Thoracic aorta (tissue), 2 donors: ENCODE data around the gene BRSK2. TPM values are rescaled to one million over a fixed set of nuclear protein-coding genes. Genes with fewer than 3 reads are reported as not detected.
A peak's percentile ranks its signal among the peaks of the same experiment; 100 is the strongest.

Source experiments
- ATAC-seq: fragments of 150-250 bp; one replicate; pipeline ENCODE4 v1.8.0; 2017; ENCODE audit warnings: low read depth; ENCODE audit not compliant: insufficient number of reproducible peaks, low FRiP score
- DNase-seq: peaks from one replicate; pipeline ENCODE4 v3.0.0-alpha.2; 2020; ENCODE audit warnings: low spot score
- H3K27ac ChIP-seq, 2 donors: fragments of 200-600 bp; sonication (generic); 1 replicate in 1 of 2; 2 replicates in 1 of 2; pipeline ENCODE4 v1.5.1; 2016; ENCODE audit warnings: mild to moderate bottlenecking in 2 of 2, moderate library complexity in 2 of 2
- H3K27me3 ChIP-seq: fragments of 200-600 bp; sonication (generic); replicated peaks from 2 replicates; pipeline ENCODE4 v1.6.0; 2016; ENCODE audit warnings: mild to moderate bottlenecking; ENCODE audit not compliant: insufficient read depth
- H3K36me3 ChIP-seq: fragments of 200-600 bp; sonication (generic); one replicate; pipeline ENCODE4 v1.5.1; 2016
- H3K4me1 ChIP-seq, 2 donors: fragments of 200-600 bp; sonication (generic); 1 replicate in 1 of 2; 2 replicates in 1 of 2; pipeline versions ENCODE4 v1.5.1 to v1.6.0; 2016; ENCODE audit warnings: low read depth in 2 of 2, mild to moderate bottlenecking in 1 of 2; ENCODE audit not compliant: control insufficient read depth in 1 of 2
- H3K4me3 ChIP-seq: fragments of 200-600 bp; sonication (generic); 2 replicates; pipeline ENCODE4 v1.5.1; 2016; ENCODE audit warnings: mild to moderate bottlenecking
- H3K9me3 ChIP-seq: fragments of 200-600 bp; sonication (generic); 2 replicates; pipeline ENCODE4 v1.5.1; 2016
- CTCF ChIP-seq: fragments of 200-600 bp; sonication (generic); IDR thresholded peaks from one replicate; pipeline ENCODE4 v1.5.1; 2019; ENCODE audit warnings: antibody characterized with exemption
- total RNA-seq, 2 donors: library from RNA; depleted of rRNA; stranded (reverse); fragments of >200 nt; gene quantifications; one replicate each; pipeline versions ENCODE4 v1.1.0 to v1.2.3, GENCODE V29; 2016

The BRSK2 gene
- total RNA-seq, 2 donors from 2014 or later, result 1.2 TPM; not detected in 1

GRCh38 chr11:1468002-1468401 is 78.3 kb downstream of the BRSK2 start:
- peaks cover 0 to 16% of the 10 kb centered on the region in 2 donors for H3K4me1 ChIP-seq
- no peak for TF ChIP-seq CTCF
- peak overlapping the region; percentile 18 to 49 for H3K27ac ChIP-seq
- no peak overlapping the region for H3K4me3 ChIP-seq
- DNase-seq (no peak), ATAC-seq (no peak)
- peaks cover 44% of the 10 kb centered on the region for H3K36me3 ChIP-seq
- no peaks in the 10 kb centered on the region for H3K27me3 ChIP-seq
- H3K9me3 ChIP-seq, result no peaks in the 10 kb centered on the region

GRCh38 chr11:1468473-1469066 is 78.8 kb downstream of the BRSK2 start:
- H3K4me1 ChIP-seq, result peaks cover 0 to 16% of the 10 kb centered on the region in 2 donors
- peak overlapping the region; percentile 18 to 49 for H3K27ac ChIP-seq
- no peak overlapping the region for H3K4me3 ChIP-seq
- H3K9me3 ChIP-seq, result no peaks in the 10 kb centered on the region
- H3K36me3 ChIP-seq, result peaks cover 49% of the 10 kb centered on the region
- no peak for TF ChIP-seq CTCF
- H3K27me3 ChIP-seq, result no peaks in the 10 kb centered on the region
- ATAC-seq (no peak), DNase-seq (no peak)

- DNase-seq (no peak), ATAC-seq (no peak)
- H3K27me3 ChIP-seq, result no peaks in the 10 kb centered on the region
- no peak overlapping the region for H3K27ac ChIP-seq
- H3K9me3 ChIP-seq, result no peaks in the 10 kb centered on the region
- TF ChIP-seq CTCF, result no peak
- H3K4me3 ChIP-seq, result no peak overlapping the region
- H3K4me1 ChIP-seq, result peaks cover 0 to 16% of the 10 kb centered on the region in 2 donors
- peaks cover 49% of the 10 kb centered on the region for H3K36me3 ChIP-seq
These were observed 79.7 kb downstream of the BRSK2 start for GRCh38 chr11:1469287-1469910.

GRCh38 chr11:1469911-1470680 is 80.4 kb downstream of the BRSK2 start:
- Histone ChIP-seq H3K9me3 (no peaks in the 10 kb centered on the region), H3K27ac (no peak overlapping the region), H3K4me3 (no peak overlapping the region), H3K27me3 (no peaks in the 10 kb centered on the region), H3K36me3 (peaks cover 49% of the 10 kb centered on the region), H3K4me1 (peaks cover 0 to 16% of the 10 kb centered on the region in 2 donors)
- ATAC-seq, result no peak
- no peak for DNase-seq
- TF ChIP-seq CTCF, result no peak
